Measurements from ENCODE around the gene SLC34A3. TPM values are rescaled to one million over a fixed set of nuclear protein-coding genes. Genes with fewer than 3 reads are reported as not detected.

Gene SLC34A3
- total and polyA plus RNA-seq, 2 donors (not counting 3 experiments of a cell fraction or from before 2014, with no cell fraction given): not detected

DNA sequence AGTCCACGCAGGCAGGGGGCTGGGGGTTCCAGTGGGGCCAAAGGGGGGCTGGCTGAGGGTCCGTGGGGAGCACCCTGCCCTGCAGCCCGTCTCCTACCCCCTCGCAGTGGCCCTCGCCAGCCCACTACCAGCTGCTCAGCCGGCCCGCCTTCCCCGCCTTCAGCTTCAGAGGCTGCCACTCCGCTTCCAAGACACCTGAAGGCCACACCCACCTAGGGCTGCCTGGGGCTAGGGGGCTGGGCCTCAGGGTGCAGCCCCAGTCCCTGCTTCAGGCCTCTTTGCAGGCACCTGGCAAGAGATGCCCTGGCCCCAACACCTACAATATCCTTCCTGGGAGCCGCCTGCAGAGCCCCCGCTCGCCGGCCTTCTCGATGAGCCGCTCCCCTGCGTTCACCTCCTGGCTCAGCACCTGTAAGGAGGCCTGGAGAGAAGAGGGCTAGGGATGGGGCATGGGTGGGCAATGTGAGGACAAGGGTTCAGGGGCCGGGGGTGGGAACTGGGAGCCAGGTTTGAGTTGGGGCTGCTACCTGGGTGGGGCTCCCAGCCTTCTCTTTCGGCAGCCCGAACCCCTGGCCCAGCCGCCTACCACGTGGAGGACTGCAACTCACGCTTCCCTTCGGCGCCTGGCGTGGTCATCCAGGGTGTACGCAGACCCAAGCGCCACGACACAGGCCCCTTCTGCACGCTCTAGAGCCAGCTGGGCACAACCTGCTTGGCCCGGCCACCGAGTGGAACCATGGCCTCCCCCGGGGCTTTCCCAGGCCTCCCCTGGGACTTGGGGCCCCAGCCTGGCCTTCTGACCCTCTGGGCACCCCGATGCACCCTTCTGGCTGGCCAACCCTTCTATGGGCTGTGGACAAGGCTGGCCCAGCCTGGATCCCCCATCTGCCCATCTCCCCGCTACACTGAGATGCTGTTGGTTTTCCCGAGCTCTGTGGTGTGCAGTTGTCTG lies 22.1 kb downstream of the SLC34A3 start:
- POLR2A ChIA-PET: interaction anchor here (1.1 to 4.9 kb wide), 2 partner anchors 10 to 24 kb away, joined by 3 to 66 read pairs; partner anchors contain the start of gene TUBB4B
- TF ChIP-seq FOS (IDR thresholded peaks at IDR 0.05; ENCODE audit: borderline replicate concordance, insufficient read depth, low read length) (no peak), EZH2 (IDR thresholded peaks at IDR 0.05; ENCODE audit: borderline replicate concordance, low read depth, low read length, severe bottlenecking) (no peak), GATA2 (IDR thresholded peaks at IDR 0.05; ENCODE audit: insufficient read depth, insufficient read length, low read depth, low read length) (no peak), JUN (IDR thresholded peaks at IDR 0.05; ENCODE audit: borderline replicate concordance, insufficient read depth, insufficient read length, low read depth) (no peak), MYC (IDR thresholded peaks at IDR 0.05; ENCODE audit: low read depth, low read length) (no peak), POLR2AphosphoS5 (IDR thresholded peaks at IDR 0.05; ENCODE audit: insufficient read depth, low read depth, low read length) (no peak), POLR2A (IDR thresholded peaks at IDR 0.05; ENCODE audit: low read depth, low read length) (no peak)
- TF ChIP-seq, protein P1, sequence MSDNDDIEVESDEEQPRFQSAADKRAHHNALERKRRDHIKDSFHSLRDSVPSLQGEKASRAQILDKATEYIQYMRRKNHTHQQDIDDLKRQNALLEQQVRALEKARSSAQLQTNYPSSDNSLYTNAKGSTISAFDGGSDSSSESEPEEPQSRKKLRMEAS (IDR thresholded peaks at IDR 0.05; ENCODE audit: insufficient read depth, insufficient read length): no peak
- TF ChIP-seq, protein P2, sequence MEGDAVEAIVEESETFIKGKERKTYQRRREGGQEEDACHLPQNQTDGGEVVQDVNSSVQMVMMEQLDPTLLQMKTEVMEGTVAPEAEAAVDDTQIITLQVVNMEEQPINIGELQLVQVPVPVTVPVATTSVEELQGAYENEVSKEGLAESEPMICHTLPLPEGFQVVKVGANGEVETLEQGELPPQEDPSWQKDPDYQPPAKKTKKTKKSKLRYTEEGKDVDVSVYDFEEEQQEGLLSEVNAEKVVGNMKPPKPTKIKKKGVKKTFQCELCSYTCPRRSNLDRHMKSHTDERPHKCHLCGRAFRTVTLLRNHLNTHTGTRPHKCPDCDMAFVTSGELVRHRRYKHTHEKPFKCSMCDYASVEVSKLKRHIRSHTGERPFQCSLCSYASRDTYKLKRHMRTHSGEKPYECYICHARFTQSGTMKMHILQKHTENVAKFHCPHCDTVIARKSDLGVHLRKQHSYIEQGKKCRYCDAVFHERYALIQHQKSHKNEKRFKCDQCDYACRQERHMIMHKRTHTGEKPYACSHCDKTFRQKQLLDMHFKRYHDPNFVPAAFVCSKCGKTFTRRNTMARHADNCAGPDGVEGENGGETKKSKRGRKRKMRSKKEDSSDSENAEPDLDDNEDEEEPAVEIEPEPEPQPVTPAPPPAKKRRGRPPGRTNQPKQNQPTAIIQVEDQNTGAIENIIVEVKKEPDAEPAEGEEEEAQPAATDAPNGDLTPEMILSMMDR (IDR thresholded peaks at IDR 0.05; ENCODE audit: extremely low read depth in 1 of 2, insufficient read depth in 1 of 2, low read depth in 1 of 2, low read length in 2 of 2): no peak
- DNase-seq (ENCODE audit: low read depth, low spot score) (no peak), FAIRE-seq (no peak)
- dilution Hi-C loops (cut with MboI; ENCODE audit: extremely low pct_ligation_motif_present, low sequenced_read_pairs): no loop called here
- Histone ChIP-seq H3K79me2 (ENCODE audit: control insufficient read depth, insufficient read depth, low read length) (peaks cover 18% of the 10 kb centered on the region), H3K9ac (replicated peaks; ENCODE audit: extremely low read depth, insufficient read depth, low read length) (no peak overlapping the region), H3K27me3 (ENCODE audit: control insufficient read depth in 2 of 2, insufficient read depth in 2 of 2, low read length in 2 of 2) (no peaks in the 10 kb centered on the region), H4K20me1 (replicated peaks; ENCODE audit: control insufficient read depth, extremely low read depth, insufficient read depth, low read length) (no peaks in the 10 kb centered on the region), H3K9me3 (replicated peaks; ENCODE audit: control insufficient read depth, insufficient read depth, low read length) (no peaks in the 10 kb centered on the region), H3K9me1 (replicated peaks; ENCODE audit: control insufficient read depth, extremely low read depth, insufficient read depth, low read length) (no peaks in the 10 kb centered on the region), H3K4me3 (replicated peaks in 1 of 3; ENCODE audit: insufficient read depth in 1 of 3, low read depth in 1 of 3, low read length in 3 of 3) (no peak overlapping the region), H3K27ac (ENCODE audit: insufficient read depth, low read depth, low read length) (no peak overlapping the region), H3K36me3 (ENCODE audit: control insufficient read depth in 2 of 2, extremely low read depth in 1 of 2, insufficient read depth in 2 of 2, low read length in 2 of 2) (no peaks in the 10 kb centered on the region), H3K4me1 (ENCODE audit: control insufficient read depth, extremely low read depth, insufficient read depth, low read length) (peaks cover 14% of the 10 kb centered on the region), H3K4me2 (ENCODE audit: insufficient read depth, low read length) (no peak overlapping the region), H2AFZ (ENCODE audit: low read depth, low read length) (no peak overlapping the region)
- BruUV-seq (replicated peaks): no TSS peak
- intact Hi-C loops (cut with micrococcal nuclease): no loop called here
- CTCF ChIA-PET: interaction anchor here (1.0 to 4.4 kb wide), 3 partner anchors 8 to 224 kb away, joined by 3 to 31 read pairs (median 15); no protein-coding TSS in a partner anchor
